NCI-H2107 treated with DMSO at 0.1 percent for 48 hours (cell line): ENCODE data around the gene EPHA5.
"Not testable (repeated sequence)": the region's sequence is repeated elsewhere in the genome, so short reads cannot be mapped to it uniquely, and the experiment has no call there.

Experiments
- DNase-seq: peaks from one replicate; lab custom pipeline; 2025; ENCODE audit not compliant: unreplicated experiment; lab: John Stamatoyannopoulos, UW

The EPHA5 gene

DNA sequence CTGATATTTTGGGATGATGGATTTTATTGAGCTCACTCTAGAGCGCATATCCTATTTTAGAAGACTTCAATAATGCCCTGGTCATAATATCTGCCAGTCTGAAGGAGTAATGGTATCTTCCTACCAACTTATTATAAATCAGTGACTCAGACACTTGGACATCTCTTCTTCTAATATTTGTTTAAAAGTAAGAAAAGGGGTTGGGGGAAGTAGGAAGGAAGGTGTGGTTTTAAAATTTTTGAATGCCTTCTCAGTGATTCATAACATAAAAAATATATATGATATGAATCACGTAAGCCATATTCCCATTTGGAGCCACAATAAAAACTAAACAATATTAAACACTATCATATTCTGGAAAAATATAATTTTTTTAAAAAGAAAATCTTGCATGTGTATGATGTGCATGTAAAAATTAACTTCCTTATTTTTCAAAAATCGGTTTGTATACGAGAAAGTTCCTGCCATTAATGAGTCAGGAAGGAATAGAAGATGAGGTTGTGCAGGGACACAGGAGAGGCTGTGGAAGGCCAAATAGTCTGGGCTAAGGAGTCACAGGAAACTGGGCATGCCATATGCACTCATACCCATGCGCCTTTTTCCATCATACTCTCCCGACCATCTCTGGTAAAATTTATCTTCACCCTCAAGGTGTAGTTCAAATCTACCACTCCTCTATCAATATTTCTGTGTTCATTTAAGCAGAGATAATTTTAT is 286.5 kb downstream of the EPHA5 start:
- no peak for DNase-seq

DNA sequence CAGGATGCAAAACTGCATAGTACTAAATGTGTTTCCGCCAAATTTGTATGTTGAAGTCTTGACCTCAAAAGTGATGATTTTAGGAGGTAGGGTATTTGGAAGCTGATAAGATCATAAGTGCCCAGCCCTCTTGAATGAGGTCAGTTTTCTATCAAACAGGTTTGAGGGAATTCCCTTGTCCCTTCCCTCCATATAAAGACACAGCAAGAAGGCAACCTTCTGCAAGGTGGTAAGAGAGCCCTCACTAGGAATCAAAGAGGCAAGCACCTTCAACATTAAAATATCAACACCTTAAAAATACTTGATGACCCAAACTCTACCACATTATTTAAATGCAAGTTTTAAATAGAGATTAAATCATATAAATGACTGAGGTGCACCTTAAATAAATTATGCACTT is 288.6 kb downstream of the EPHA5 start:
- DNase-seq, result no peak

DNA sequence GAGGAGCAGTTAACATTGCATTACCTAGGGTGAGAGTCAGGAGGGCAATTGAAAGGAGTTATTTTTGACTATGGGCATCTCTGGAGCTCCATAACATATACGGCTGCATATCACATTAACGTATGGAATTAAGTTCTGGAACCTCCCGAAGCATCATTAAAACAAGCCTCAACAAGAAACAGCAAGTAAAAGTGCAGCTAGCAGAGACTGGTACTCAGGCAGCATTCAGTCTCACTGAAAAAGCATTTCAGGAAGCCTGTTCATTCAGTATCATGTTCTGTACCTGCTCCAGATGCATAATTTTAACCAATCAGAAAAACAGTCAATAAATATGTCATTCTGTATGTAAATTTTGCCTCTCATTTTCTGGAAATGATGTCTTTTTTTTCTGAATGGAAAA is 299.6 kb downstream of the EPHA5 start:
- no peak for DNase-seq

DNA sequence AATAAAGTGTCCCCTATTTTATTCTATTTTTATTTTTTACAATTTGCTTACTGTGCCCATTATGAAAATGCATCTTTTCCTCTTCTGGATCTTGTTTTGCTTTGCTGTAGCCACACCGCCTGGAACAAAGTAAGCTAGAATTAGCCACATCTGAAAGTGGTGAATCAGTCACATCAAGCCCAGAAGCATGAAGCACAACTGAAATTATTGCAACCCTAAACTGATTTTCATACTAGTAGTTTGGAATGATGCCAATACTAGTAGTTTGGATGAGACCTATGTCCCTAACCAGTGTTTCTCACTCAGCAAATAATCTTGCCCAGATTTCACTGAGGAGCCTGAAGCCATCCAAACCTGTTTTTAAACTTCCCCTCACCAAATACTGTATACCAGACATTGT is 303.0 kb downstream of the EPHA5 start:
- no peak for DNase-seq

DNA sequence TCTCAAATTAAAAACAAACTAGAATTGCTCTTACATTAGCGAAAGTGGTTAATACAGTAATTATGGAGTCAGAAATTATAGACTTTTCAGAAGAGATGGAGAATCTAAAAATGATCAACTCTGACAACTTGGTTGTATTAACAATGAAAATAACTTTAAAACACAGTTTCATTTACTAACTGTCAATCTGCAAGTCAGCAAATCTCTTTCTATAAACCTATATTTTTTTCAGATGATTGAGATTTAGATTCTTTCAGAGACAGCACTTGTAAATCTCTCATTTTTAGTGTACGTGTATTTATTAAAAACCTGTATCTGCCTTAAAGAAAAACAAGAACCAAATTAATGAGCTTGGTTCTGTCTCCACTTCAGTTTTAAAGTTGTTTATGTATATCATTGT is 311.4 kb downstream of the EPHA5 start:
- DNase-seq, result no peak

DNA sequence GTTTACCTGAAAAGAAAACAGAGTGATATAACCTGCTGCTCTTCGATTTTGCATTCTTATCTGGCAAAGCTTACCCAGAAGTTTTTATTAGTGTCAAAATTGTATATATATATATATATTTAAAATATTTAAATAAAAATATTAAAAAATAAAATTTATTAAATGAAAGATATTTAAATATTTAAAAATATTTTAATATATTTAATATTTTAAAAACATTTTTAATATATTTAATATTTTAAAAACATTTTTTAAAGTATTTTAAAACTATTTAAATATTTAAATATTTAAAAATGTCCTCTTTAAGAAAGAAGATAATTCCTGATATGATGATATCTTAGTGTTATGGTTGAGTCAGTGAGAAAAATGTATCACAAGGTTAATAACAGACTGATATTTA is 317.2 kb downstream of the EPHA5 start:
- no peak for DNase-seq

DNA sequence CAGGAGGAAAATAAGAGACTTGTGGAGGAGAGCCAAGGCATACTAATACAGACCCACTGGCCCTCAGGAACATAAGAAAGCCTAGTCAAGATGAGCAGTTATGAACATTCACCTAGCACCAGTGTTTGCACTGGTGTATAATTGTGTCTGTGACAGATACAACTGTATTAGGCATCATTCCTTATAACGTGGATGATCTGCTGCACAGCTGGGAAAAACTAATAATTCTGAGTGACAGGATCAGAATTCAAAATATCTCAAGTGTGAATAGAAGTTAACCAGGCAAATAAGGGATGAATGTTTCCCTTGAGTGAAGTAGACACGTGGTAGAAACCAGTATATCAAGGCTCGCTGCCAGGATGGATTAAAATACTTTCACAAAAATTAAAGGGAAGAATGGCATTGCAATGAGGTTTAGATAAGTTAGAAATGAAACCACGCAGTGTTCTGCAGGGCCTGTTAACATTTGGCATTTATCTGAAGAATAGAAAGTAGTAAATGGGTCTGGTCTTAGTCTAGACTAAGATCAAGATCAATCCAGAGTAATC is 325.9 kb downstream of the EPHA5 start:
- no peak for DNase-seq

DNA sequence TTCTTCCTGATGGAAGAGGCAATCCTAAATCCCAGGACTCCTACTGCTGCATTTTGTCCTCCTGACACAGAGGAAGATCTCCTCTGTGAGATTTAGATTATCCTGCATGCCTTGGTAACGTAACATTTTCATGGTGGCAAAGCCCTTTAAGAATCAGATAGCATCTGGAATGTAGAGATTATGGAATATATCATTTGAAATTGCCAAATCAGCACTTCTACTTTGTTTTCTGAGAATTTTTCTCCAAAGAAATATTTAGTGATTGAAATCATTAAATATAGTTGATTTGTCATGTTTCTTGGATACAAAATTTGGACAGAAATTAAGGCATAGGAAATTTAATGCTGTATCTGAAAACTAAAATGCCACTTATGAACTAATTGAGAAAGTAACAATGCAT is 326.9 kb downstream of the EPHA5 start:
- DNase-seq, result no peak

DNA sequence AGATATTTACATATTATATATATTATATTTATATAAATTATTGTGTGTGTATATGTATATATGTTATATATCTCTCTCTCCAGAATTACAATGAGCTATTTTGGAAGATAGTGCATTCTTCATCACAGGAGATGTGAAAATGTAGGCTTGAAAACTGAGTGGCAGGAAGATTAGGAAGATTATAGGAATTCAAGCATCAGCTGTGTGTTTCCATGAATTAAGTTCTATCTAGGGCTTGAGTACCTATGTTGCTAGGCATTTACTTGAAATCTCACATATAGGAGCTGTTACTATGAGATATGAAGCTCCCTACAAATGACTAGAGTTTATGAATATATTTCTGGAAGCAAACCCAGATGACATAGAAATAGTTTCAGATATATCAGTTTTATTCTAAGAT is 328.7 kb downstream of the EPHA5 start:
- no peak for DNase-seq

DNA sequence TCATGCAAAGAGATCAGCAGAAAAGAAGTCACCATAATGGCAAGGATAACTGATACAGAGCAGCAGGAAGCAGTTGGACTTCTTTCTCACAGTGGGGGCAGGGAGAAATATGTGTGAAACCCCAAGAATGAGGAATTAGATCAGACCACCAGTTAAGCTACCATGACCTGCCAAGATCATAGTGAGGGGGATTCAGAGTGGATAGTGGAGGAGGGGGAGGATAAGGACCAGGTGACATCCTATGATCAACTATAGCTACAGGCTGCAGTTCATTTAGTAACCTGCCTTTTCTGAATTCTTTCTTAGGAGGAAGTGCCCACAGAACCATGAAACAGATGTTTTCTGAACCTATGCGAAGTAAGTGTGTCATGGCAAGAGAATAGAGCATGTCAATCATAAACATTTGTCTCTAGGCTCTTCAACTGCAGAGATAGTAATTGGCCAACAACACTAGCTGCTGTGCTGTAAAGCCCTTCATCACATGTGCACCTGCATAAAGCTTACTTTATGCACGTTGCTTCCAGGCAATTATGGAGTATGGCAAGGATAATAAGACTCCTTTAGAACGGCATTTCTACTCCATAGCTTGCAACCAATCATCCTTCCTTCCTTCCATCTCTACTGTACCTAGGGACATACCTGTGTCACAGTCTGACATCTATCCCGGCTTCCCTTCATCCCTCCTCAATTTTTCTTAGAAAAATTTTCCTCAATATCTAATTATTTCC is 329.7 kb downstream of the EPHA5 start:
- DNase-seq, result no peak

DNA sequence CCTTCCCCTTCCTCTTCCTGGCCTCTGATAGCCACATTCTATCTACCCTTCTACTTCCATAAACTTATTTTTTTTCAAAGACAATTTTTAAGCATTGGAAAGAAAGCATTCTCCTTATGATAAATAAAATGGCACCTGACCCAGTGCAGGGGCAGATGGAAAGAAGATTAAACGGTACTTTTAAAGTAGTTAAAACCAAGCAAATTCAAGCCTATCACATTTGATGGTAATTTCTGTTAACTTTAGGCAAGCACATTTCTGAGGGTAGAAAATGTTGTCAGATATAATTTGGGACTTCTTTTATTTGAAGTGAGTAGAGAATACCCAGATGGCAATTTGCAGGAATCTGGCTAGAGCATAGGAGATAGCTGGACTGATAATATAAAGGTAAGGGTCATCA is 332.9 kb downstream of the EPHA5 start:
- no peak for DNase-seq

DNA sequence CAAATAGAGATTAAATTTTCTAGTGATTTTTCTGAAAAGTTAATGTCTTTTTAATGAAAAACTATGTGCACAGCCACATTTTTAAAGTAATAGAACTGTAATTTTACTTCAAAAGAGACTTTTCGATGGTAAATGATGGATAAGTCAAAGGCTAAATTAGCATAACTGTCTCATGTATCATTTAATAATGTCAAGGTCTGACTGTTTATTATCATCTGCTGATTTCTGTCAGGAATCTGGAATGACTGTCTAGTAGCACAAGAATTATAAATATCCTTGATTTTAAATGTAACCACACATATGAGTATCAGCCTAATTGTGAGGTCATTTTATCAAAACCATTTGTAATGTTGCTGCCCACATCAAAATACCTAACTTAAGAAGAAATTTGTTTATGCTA is 333.8 kb downstream of the EPHA5 start:
- no peak for DNase-seq

DNA sequence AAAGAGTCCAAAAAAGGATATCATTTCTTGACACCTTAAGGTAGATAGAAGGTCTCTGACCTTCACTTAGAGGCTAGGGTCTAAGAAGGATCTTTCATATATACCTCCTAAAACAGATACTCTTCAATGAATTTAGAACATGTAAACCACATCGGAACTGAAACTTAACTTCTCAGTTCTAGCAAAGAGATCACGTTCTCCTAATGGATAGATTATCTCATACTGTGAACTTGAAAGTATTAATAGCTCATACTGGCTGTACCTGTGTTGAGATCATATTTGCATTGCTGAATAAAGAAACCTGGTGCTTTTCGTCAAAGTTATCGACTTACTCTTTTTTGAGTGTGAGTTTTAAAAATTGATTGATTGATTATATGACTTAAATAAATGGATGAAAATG is 353.8 kb downstream of the EPHA5 start:
- DNase-seq, result no peak

DNA sequence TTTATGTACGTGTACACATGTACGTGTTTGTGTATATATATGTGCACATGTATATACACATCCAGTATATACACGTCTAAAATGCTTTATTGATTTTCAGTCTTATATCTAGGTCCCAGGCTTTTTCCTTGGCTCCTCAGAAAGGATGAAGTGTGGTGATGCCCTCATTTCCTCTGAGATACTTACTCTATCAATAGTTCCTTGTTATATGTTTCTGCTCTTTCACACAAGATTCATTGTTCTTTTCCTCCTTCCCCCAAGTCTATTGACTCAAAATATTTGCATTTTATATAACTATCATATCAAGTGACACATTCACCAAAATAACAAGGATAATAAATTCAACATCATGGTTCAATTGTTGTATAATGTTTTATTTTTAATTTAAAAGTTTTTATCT is 359.2 kb downstream of the EPHA5 start:
- no peak for DNase-seq

DNA sequence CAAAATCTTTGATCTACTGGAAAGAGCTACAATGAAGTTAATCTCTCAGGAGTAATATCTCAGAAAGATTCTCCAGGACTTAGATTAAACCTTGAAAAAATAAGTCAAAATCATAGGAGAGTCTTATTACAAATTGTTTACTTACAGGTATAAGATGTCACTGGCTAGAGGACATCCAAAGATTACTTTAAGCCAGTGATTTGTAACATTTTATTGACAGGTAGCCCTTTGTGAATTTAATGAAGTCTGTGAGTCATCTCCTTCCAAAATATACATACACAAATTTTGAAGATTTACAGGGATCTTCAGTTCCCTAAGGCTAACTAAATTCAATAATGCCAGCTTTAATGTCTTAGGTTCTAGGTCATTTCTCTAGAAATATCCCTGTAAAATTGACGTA is 359.7 kb downstream of the EPHA5 start:
- no peak for DNase-seq

DNA sequence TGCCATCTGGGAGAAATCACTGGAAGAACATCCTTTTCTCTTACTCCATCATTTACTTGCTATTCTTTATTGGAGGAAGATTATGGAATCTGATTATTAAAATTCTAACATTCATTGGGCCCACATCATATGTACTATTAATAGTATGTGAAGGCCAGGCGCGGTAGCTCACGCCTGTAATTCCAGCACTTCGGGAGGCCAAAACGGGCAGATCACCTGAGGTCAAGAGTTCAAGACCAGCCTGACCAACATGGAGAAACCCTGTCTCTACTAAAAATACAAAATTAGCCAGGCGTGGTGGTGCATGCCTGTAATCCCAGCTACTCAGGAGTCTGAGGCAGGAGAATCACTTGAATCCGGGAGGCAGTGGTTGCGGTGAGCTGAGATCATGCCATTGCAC is 361.7 kb downstream of the EPHA5 start:
- DNase-seq, result not testable (repeated sequence)

DNA sequence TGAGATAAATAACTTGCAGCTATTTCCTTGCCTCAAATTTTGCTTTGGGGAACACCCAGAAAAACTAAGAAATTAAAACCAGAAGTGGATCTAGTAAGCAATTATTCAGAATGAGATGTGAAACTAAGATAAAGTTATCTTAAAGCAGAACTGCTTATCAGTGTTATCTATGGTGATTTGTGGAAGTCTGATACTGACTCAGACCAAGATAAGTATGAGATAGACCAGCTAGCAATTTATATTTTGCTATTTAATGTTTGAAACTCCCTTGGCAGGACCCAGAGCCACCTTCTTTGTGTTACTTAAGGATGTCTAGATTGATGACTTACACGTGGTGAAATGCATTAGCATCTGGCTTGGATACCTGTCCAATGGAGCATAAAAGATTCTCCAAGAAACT is 368.1 kb downstream of the EPHA5 start:
- no peak for DNase-seq

DNA sequence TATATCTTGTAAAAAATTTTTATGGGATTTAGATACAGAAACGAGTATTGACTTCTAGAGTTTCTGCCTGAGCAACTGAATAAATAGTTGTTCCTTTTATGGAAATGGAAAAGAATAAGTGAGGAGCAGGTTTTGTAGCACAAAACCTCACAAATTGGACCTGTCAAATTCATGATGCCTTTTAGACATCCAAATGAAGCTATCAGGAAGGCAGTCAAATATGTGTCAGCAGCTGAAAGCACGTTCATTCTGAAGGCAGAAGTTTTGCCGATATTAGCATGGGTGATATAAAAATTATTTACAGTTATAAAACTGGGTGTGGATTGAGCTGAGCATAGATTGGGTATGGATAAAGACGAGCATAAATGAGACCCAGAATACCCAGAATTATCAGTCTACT is 374.0 kb downstream of the EPHA5 start:
- no peak for DNase-seq

DNA sequence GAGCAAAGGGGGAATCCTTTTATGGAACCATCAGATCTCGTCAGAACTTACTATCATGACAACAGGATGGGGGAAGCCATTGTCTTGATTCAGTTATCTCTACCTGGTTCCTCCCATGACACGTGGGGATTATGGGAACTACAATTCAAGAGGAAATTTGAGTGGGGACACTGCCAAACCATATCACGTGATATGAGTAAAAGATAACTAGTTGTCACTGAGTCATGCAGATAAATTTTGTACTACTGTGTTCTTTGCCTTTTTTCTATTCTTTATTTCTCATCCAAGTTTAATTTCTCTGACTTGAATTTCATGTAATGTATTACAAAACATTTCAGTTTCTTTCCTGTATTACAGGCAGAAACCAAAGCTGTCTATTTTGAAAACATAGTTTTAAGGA is 383.2 kb downstream of the EPHA5 start:
- DNase-seq, result no peak
